HG03139 (cell line): ENCODE results near the gene LMTK3.
"Not testable (repeated sequence)": the region's sequence is repeated elsewhere in the genome, so short reads cannot be mapped to it uniquely, and the experiment has no call there.

ENCODE experiments used
- ATAC-seq: cut with Tn5 transposase; IDR thresholded peaks from one replicate; pipeline ENCODE4 v1.9.1; 2021; ENCODE audit not compliant: unreplicated experiment

The LMTK3 gene

DNA sequence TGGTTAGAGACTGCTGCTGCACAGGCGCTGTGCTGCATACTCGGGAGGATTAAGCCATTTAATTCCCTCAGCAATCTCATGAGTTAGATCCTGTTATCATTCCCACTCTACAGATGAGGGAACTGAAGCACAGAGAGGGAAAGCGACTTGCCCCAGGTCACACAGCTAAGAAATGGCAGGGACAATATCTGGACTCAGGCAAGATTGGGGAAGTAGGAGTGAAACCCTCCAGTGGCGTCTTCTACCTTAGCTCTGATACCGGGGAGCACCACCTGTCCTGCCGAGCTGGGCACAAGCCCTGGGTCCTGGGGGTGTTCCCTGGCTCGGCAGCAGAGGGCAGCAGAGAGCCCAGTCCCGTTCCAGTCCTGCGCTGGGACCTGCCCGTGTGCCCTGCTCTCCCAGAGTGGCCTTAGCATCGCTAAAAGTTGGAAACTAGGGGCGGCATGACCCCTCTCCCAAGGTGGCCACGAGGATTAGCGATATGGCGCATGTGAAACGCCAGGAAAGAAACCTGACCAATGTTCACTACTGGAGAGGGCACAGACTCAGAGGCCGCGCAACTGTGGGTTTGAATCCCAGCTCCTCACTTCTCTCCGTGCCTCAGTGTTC is 21.9 kb downstream of the LMTK3 start:
- ATAC-seq, result no peak

DNA sequence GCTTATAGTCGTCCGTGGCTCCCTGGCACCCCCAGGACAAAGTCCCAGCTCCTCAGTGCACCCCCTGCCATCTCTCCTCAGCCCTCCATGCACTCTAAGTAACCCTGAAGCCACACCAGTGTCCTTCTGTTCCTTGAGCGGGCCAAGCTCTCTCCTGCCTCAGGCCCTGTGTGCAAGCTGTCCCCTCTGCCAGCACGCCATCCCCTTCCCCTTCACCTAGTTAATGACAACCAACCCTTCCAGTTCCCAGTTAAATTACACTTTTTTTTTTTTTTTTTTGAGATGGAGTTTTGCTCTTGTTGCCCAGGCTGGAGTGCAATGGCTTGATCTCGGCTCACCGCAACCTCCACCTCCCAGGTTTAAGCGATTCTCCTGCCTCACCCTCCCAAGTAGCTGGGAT is 23.2 kb downstream of the LMTK3 start:
- not testable (repeated sequence) for ATAC-seq

DNA sequence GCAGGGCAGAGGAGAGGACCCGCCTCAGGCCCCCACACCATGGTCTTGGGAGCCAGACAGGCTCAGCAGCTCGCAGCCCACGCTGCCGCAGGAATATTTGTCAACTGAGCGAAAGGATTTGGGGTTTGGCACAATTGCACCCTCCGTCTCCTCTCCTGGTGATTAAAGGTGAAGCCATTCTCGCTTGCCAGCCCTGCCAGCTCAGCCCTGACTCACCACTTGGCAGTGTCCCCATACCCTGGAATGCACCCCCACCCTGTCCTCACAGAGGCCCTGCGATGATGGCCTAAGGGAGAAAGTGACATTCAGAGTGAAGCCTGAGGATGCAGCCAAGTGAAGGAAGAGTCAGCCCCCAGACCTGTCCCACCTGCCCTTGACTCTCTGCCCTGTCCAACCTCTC is 23.7 kb downstream of the LMTK3 start:
- no peak for ATAC-seq

DNA sequence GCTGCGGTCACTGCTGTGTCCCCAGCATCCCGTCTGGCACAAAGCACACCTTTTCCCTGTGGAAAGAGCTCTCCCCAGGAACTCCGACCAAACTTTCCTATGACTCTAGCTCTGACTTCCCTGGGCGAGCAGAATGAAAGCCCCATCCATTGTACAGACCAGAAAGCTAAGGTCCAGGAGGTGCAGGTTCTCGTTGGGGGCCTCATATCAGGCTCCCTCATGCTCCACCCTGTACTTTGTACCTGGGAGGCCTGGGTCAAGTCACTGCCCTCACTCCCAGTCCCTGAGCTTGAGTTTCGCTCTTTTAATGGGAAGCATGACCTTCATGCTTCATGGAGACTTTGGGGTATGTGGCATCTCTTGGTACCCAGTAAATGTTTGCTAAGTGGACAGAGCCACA is 24.1 kb downstream of the LMTK3 start:
- no peak for ATAC-seq

DNA sequence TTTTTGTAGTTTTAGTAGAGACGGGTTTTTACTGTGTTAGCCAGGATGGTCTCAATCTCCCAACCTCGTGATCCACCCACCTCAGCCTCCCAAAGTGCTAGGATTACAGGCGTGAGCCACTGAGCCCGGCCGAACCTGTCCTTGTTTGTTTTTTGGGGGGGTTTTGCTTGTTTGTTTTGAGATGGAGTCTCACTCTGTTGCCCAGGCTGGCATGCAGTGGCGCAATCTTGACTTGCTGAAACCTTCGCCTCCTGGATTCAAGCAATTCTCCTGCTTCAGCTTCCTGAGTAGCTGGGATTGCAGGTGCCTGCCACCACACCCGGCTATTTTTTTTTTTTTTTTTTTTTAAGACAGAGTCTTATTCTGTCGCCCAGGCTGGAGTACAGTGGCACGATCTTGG is 24.9 kb downstream of the LMTK3 start:
- ATAC-seq, result not testable (repeated sequence)

DNA sequence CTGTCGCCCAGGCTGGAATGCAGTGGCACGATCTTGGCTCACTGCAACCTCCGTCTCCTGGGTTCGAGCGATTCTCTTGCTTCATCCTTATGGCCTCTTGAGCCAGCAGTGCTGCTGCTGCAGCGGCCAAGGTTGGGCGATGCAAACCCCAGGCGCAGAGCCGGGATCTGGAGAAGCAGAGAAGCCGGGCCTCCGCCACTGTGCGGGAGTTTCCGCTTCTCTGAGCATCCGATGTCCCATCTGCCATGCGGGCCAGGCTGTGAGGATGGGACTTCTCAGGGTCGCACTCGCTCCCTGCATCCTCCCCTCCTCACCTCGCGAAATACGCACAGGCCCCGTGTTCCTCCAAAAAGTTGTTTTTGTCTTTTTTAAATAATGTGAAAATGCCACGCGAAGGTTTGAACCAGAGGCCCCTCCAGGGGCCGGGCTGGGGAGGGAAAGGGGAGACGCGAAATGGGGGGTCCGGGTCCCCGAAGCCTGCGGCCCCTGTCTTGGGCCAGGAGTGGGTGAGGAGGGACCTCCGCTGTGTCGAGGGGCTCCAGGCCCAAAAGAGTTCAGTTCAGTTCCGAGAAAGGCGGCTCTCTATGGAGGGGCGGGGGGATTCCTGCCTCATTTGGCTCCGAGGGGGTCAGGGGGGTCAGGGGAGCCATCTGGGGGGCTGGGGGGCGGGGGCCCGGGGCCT is 26.6 kb downstream of the LMTK3 start:
- no peak for ATAC-seq

DNA sequence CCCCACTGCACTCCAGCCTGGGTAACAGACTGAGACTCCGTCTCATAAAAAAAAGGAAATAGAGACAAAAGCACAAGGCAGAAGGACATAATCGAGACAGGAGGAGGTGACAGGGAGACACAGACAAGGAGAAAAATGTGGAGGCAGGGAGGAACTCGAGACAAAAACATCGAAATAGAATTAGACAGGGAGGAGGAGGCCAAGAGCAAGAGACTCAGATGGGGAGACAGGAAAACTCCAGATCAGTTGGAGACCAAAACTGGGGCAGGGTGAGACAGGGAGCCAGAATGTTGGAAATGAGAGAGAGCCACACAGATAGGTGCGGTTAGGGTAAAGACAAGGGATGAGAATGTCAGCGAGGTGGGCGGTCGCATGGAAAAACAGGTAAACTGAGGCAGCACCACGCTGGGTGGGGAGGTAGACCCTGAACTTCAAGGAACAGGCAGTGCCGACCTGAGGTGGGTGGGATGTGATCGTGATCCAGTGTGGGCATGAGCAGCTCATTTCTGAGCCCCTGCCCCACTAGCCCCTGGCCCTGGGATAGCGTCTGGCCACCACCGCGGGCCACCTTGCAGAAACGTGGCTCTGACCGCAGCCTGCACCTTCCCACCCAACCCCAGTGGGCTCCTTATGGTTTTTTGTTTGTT is 27.3 kb downstream of the LMTK3 start:
- no peak for ATAC-seq

DNA sequence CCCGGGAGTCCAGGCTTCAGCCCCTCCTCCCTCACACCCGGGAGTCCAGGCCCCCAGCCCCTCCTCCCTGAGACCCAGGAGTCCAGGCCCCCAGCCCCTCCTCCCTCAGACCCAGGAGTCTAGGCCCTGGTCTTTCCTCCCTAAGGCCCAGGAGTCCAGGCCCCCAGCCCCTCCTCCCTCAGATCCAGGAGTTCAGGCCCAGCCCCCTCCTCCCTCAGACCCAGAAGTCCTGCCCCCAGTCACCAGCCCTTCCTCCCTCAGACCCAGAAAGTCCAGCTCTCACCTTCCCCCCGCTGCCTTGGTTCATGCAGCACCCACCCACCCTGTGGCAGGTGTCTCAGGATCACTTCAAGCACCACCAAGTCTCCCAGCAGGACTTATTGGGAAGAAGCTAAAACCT is 28.3 kb downstream of the LMTK3 start:
- no peak for ATAC-seq

DNA sequence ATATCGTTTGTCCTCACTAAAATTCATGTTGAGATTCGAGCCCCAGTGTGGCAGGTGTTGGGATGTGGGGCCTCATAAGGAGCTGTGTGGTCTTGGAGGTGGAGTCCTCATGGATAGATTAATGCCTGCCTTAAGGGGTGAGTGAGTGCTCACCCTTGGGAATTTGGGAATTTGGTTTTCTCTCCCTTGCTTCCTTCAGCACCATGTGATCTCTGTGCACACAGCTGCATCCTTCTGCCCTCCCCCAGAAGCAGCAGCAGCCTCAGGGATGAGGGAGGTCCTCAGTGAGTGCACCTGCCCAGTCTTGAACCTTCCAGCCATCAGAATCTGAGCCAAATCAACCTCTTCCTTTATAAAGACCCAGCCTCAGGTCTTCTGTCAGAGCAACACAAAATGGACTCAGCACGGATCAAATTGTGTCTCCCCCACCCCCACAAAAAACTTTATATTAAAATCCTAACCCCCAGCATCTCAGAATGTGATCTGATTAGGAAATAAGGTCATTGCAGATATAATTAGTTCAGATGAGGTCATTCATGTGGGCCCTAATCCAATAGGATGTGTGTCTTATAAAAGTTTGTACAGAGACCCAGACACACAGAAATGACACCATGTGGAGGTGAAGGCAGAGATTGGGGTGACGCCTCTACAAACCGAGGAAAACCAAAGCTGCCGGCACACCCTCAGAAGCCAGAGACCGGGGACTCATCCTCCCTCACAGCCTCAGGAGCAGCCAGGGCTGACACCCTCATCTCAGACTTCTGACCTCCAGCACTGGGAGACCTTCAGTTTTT is 29.6 kb downstream of the LMTK3 start:
- ATAC-seq, result no peak

DNA sequence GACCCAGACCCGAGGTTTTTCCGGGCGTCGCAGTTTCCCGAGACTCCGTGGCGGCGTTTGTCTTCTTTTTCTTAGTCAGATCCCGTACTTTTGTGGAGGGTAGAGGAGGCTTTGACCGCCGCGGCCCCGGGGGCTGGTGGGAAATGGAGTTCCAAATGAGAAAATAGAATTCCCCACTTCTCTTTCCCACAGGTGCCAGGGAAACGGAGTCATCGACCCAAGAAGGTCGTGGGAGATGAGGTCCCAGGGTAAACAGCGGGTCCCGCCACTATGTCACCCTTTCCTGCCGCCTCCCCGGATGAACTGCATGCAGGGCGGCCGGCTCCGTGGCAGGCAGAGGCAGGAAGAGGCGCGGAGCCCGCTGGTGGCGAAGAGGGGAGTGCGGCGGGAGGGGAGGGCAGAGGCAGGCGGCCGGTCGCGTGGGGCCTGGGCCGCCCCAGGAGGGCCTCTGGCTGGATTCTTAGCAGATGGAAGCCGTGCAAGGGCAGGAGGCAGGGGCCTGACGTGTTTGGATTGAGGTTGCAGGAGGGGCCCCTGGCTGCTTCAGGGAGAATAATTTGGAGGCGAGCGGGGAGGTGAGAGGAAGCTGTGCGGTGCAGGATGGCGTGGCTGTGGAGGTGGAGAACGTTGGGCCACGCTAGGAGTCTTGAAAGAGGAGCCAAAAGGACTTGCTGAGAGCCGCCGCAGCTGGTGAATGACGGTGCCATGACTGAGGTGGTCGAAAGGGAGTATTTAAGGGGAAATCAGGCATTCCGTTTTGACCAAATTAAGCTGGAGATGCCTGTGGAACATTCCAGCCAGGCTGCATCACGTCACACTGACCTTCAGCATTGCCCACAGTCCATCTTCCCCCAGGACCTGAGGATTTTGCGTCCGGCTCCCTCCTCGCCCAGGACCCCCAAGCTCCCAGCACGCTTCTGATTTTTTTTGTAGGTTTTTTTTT is 30.8 kb downstream of the LMTK3 start:
- no peak for ATAC-seq

DNA sequence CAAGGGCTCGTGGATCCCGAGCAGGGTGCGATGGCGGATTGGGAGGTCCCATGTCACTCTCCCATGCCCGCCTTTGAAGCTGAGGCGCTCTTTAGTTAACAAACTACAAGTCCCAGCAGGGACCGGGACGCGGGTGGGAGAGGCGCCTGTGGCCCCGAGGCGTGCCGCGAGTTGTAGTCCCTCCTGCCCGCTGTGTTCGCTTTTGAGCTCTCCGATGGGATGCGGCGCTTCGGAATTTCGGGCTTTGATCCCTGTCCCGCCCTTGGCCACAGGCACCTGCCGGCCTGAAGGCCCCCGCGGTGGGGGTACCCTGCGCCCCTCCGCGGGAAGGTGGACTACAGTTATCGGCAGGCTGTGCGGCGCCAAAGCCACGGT is 31.5 kb downstream of the LMTK3 start:
- ATAC-seq, result no peak

DNA sequence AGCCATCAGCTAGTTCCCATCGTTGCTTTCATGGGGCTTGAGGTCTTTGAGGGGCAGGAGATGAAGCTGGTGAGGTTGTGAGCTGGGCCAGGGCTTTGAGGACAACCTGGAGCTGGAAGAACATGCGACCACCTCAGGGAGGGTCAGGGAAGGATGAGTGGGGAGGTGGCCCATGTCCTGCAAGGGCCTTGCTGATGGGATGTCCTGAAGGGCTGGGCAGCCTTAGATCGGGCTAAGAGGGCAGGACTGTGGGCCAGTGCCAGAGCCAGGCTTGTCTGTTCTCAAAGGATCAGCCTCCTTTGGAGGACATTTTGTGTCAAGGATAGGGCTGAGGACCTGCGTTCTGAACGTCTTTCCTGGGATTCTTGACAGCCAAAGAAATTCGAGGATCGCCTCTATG is 31.9 kb downstream of the LMTK3 start:
- no peak for ATAC-seq

DNA sequence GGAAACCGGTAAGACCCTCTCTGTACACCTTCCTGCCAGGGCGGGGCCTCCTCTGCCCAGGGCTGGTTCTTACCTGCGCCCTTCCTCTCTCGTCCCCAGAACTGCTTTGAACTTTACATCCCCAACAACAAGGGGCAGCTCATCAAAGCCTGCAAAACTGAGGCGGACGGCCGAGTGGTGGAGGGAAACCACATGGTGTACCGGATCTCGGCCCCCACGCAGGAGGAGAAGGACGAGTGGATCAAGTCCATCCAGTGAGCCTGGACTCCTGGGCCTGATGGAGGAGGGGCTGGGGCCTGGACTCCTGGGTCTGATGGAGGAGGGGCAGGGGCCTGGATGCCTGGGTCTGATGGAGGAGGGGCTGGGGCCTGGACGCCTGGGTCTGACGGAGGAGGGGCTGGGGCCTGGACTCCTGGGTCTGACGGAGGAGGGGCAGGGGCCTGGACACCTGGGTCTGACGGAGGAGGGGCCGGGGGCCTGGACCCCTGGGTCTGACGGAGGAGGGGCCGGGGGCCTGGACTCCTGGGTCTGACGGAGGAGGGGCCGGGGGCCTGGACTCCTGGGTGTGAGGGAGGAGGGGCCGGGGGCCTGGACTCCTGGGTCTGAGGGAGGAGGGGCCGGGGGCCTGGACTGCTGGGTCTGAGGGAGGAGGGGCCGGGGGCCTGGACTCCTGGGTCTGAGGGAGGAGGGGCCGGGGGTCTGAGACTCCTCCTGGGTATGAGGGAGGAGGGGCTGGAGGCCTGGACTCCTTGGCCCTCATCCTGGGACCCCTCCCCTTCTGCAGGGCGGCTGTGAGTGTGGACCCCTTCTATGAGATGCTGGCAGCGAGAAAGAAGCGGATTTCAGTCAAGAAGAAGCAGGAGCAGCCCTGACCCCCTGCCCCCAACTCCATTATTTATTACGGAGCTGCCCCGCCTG is 33.0 kb downstream of the LMTK3 start:
- no peak for ATAC-seq

DNA sequence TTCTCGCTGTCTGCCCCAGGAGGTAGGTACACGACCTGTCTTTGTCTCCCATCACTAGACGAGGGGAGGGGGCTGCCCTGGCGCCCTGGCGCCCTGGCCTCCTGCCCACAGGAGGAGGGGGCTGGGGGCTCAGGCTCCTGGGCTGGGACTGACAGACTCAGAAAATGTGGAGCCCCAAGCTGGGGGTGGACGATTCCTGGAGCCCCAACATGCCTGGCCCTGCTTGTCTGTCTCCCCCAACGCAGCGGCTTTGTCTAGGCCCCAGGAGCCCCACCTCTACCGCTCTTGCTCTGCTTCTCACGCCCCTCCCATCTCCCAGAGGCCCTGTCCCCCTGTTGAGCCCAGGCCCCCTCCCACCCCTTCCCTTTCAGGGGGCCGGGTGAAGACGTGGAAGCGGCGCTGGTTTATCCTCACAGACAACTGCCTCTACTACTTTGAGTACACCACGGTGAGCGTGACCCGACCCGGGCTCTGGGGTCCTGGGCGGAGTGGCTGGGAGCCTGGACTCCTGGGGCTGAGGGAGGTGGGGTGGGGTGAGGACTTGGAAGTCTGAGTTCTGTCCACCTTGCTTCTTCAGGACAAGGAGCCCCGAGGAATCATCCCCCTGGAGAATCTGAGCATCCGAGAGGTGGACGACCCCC is 33.8 kb downstream of the LMTK3 start:
- ATAC-seq, result no peak

DNA sequence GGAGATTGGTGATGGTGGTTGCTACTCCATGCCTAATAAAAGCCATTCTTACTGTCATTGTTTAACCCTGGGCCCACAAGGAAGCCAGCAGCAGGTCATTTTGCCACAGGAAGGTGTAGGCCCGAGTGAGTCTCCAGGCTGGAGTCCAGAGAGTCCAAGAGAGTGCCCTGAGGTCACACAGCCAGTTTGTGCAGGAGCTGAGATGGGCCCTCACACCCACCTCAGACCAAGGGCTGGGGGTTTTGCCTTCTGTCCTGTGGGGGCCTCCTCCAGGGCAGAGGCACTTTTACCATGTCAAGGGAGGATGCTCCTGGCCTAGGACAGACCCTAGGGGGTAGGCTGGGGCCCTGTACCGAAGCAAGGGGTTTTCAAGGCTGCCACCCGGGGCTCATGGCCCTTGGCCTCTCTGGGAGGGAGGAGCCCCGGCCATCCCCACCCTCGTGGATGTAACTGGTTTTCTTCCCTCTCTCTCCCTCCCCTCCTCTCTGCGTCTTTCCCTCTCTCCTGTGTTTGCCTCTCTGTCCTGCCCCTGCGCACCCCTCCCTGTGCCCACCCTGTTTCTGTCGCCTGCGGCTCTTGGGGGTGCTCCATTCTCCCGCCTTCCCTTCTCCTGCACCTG is 34.5 kb downstream of the LMTK3 start:
- no peak for ATAC-seq

DNA sequence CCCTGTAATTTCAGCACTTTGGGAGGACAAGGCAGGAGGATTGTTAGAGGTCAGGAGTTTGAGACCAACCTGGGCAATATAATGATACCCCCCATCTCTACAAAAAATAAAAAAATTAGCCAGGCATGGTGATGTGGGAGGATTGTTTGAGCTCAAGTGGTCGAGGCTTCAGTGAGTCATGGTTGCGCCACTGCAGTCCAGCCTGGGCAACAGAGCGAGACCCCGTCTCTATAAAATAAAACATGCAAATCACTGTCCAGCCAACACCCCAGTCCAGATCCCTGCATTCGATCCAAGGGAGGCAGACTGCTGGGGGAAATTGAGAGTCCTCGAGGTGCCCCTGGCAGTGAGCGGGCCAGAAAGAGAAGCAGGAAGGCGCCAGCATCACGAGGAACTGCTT is 35.5 kb downstream of the LMTK3 start:
- no peak for ATAC-seq

DNA sequence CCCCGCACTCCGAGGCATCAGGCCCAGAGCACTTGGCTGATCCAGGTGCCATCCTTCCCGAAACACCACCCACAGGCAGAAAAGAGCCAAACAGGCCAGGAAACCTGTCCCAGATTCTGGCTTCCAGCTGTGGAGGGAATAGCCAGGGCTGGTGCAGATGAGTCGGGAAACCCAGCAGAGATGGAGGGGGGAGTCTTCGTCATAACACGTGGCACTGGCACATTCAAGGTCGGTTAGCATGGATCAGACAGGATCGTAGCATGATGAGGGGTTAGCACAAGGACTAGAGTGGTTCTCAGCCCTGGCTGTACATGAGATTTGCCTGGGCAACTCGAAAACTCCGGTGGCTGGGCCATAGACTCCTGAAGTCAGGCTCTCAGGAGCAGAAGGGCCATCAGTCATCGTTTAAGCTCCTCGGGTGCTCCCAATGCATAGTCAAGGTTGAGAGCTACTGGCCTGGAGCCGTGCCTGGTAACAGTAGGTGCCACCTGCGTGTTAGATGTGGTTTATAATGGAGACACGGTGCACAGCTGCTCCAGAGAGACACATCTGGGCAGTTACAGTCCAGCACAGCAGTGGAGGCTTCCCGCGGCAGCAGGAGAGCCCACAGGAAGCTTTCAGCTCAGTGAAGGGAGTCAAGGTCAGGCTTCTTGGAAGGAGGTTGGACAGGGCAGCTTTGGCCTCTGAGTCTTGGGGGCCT is 36.1 kb downstream of the LMTK3 start:
- no peak for ATAC-seq

DNA sequence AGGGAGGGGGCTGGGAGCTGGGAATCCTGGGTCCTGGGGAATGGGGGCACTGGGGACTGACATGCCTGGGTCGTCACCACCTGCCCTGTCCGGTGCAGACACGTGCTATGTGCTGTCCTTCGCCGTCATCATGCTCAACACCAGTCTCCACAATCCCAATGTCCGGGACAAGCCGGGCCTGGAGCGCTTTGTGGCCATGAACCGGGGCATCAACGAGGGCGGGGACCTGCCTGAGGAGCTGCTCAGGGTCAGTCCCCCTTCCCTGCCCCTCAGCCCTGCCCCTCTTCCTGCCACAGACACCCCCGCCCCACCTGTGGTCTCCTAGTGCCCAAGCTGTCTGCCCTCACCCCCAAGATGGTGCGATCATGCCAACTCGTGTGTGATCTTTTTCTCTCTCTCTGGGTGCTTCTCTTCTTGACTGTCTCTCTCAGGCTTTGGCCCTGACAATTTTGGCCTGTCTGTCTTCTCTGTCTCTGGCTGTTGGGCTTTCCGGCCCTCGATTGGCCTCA is 37.5 kb downstream of the LMTK3 start:
- ATAC-seq, result no peak
